Neural cell (in vitro differentiated cells): ENCODE data around the gene TMEM179B.

Source experiments
- EP300 ChIP-seq: fragments of 450-650 bp; conservative IDR thresholded peaks from 2 replicates; pipeline ENCODE4 v1.6.1; 2014; ENCODE audit warnings: antibody characterized with exemption, mild to moderate bottlenecking, moderate library complexity; ENCODE audit not compliant: poor library complexity, severe bottlenecking
- EZH2 ChIP-seq: fragments of 200-600, 300-800 bp; shearing (Covaris generic), sonication (generic); IDR thresholded peaks from 2 replicates; pipeline ENCODE4 v1.6.1; 2014; ENCODE audit warnings: antibody characterized with exemption, low read length, borderline replicate concordance, mild to moderate bottlenecking; ENCODE audit not compliant: insufficient read depth, poor library complexity, severe bottlenecking
- MXI1 ChIP-seq: fragments of 450-650 bp; conservative IDR thresholded peaks from 2 replicates; pipeline ENCODE4 v1.6.1; 2014; ENCODE audit warnings: antibody characterized with exemption, mild to moderate bottlenecking; ENCODE audit not compliant: poor library complexity, severe bottlenecking
- POLR2AphosphoS5 ChIP-seq: IDR thresholded peaks from 2 replicates; pipeline ENCODE4 v1.6.1; 2012
- RAD21 ChIP-seq: fragments of 450-650 bp; conservative IDR thresholded peaks from 2 replicates; pipeline ENCODE4 v1.6.1; 2014; ENCODE audit warnings: antibody characterized with exemption, mild to moderate bottlenecking, moderate library complexity
- REST ChIP-seq: IDR thresholded peaks from 2 replicates; pipeline ENCODE4 v1.6.1; 2012; ENCODE audit warnings: borderline replicate concordance
- SMC3 ChIP-seq: fragments of 450-650 bp; conservative IDR thresholded peaks from 2 replicates; pipeline ENCODE4 v1.6.1; 2014; ENCODE audit warnings: antibody characterized with exemption, mild to moderate bottlenecking, moderate library complexity; ENCODE audit not compliant: poor library complexity
- TAF1 ChIP-seq: IDR thresholded peaks from 2 replicates; pipeline ENCODE4 v1.6.1; 2012; ENCODE audit warnings: low read depth
- TF ChIP-seq, protein P1 (sequence below): fragments of 450-650 bp; IDR thresholded peaks from 2 replicates; pipeline ENCODE4 v1.5.1; 2014; ENCODE audit warnings: antibody characterized with exemption, mild to moderate bottlenecking, moderate library complexity; ENCODE audit not compliant: poor library complexity, severe bottlenecking

- TF ChIP-seq SMC3 = peak; percentile 30
- TF ChIP-seq, protein P1, sequence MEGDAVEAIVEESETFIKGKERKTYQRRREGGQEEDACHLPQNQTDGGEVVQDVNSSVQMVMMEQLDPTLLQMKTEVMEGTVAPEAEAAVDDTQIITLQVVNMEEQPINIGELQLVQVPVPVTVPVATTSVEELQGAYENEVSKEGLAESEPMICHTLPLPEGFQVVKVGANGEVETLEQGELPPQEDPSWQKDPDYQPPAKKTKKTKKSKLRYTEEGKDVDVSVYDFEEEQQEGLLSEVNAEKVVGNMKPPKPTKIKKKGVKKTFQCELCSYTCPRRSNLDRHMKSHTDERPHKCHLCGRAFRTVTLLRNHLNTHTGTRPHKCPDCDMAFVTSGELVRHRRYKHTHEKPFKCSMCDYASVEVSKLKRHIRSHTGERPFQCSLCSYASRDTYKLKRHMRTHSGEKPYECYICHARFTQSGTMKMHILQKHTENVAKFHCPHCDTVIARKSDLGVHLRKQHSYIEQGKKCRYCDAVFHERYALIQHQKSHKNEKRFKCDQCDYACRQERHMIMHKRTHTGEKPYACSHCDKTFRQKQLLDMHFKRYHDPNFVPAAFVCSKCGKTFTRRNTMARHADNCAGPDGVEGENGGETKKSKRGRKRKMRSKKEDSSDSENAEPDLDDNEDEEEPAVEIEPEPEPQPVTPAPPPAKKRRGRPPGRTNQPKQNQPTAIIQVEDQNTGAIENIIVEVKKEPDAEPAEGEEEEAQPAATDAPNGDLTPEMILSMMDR = no peak
- peak; percentile 58 for TF ChIP-seq EP300
- peak; percentile 98 for TF ChIP-seq POLR2AphosphoS5
- no peak for TF ChIP-seq EZH2
- TF ChIP-seq REST = peak; percentile 94
- TF ChIP-seq TAF1 = peak; percentile 97
- TF ChIP-seq MXI1 = peak; percentile 64
- TF ChIP-seq RAD21 = peak; percentile 6
Measured at GRCh38 chr11:62831520-62832335, 44.5 kb downstream of the TMEM179B start, which contains the start of gene STX5.
